Measurements from ENCODE around the gene RCN1. TPM values are rescaled to one million over a fixed set of nuclear protein-coding genes. Genes with fewer than 3 reads are reported as not detected.

RCN1 gene
- total and polyA plus RNA-seq, 2 experiments from 2014 or later, result 107 to 140 TPM

GRCh38 chr11:32138902-32139301 is 48.0 kb downstream of the RCN1 start:
- H3F3A ChIP-seq (replicated peaks; ENCODE audit: low read depth), result no peaks in the 10 kb centered on the region
- no peak for ATAC-seq
- H3K79me2 ChIP-seq (replicated peaks; ENCODE audit: insufficient read depth), result no peaks in the 10 kb centered on the region
- H3K4me3 ChIP-seq, result no peak overlapping the region
- Mint-ChIP-seq H3K4me3 (no peak overlapping the region), H3K4me1 (no peaks in the 10 kb centered on the region; the same call in 2 of the 3 replicates), H3K36me3 (ENCODE audit: low read depth) (no peaks in the 10 kb centered on the region), H3K9me3 (no peaks in the 10 kb centered on the region; the same call in 2 of the 3 replicates), H3K27ac (no peak overlapping the region), H3K27me3 (ENCODE audit: insufficient read depth, low read depth, poor library complexity) (peaks cover 3% of the 10 kb centered on the region)
- no peaks in the 10 kb centered on the region for H4K20me1 ChIP-seq (replicated peaks; ENCODE audit: insufficient read depth)
- H3K9me2 ChIP-seq (ENCODE audit: insufficient read depth), result peaks cover 13% of the 10 kb centered on the region
- no peaks in the 10 kb centered on the region for H3K36me3 ChIP-seq (ENCODE audit: insufficient read depth)
- H3K27ac ChIP-seq (ENCODE audit: low read depth), result no peak overlapping the region
- no peaks in the 10 kb centered on the region for H3K27me3 ChIP-seq (ENCODE audit: insufficient read depth)
- no peak for DNase-seq (ENCODE audit: low spot score)
- TF ChIP-seq ZNF462 (CRISPR knock-in tag; IDR thresholded peaks at IDR 0.05), result no peak
- no peaks in the 10 kb centered on the region for H3K4me1 ChIP-seq (ENCODE audit: insufficient read depth)
- peak overlapping the region; percentile 43; the same call in 1 of the 2 replicates for H2AFZ ChIP-seq
- H3K4me2 ChIP-seq, result no peak overlapping the region

GRCh38 chr11:32139896-32140520 is 49.1 kb downstream of the RCN1 start:
- peaks cover 13% of the 10 kb centered on the region for H3K9me2 ChIP-seq (ENCODE audit: insufficient read depth)
- no peaks in the 10 kb centered on the region for H4K20me1 ChIP-seq (replicated peaks; ENCODE audit: insufficient read depth)
- no peaks in the 10 kb centered on the region for H3K36me3 ChIP-seq (ENCODE audit: insufficient read depth)
- no peak overlapping the region for H3K4me3 ChIP-seq
- H2AFZ ChIP-seq, result no peak overlapping the region
- no peaks in the 10 kb centered on the region for H3K27me3 ChIP-seq (ENCODE audit: insufficient read depth)
- no peaks in the 10 kb centered on the region; the same call in 2 of the 3 replicates for H3K4me1 Mint-ChIP-seq
- H3K4me1 ChIP-seq (ENCODE audit: insufficient read depth), result no peaks in the 10 kb centered on the region
- peaks cover 6% of the 10 kb centered on the region; the same call in 1 of the 3 replicates for H3K9me3 Mint-ChIP-seq
- peaks cover 5% of the 10 kb centered on the region for H3K27me3 Mint-ChIP-seq (ENCODE audit: insufficient read depth, low read depth, poor library complexity)
- no peaks in the 10 kb centered on the region for H3K36me3 Mint-ChIP-seq (ENCODE audit: low read depth)
- H3K4me2 ChIP-seq, result no peak overlapping the region
- DNase-seq (ENCODE audit: low spot score) (no peak), ATAC-seq (no peak)
- no peak overlapping the region for H3K4me3 Mint-ChIP-seq
- H3K27ac Mint-ChIP-seq, result no peak overlapping the region
- no peaks in the 10 kb centered on the region for H3F3A ChIP-seq (replicated peaks; ENCODE audit: low read depth)
- H3K27ac ChIP-seq (ENCODE audit: low read depth), result no peak overlapping the region
- H3K79me2 ChIP-seq (replicated peaks; ENCODE audit: insufficient read depth), result no peaks in the 10 kb centered on the region
- TF ChIP-seq CTCF (conservative IDR thresholded peaks at IDR 0.05; ENCODE audit: low read depth in 2 of 2) (no peak), ETS1 (IDR thresholded peaks at IDR 0.05) (no peak), EZH2 (IDR thresholded peaks at IDR 0.05; ENCODE audit: low read depth, unreplicated experiment) (no peak), CREB1 (CRISPR knock-in tag; IDR thresholded peaks at IDR 0.05; ENCODE audit: low read depth) (no peak), ZNF114 (CRISPR knock-in tag; IDR thresholded peaks at IDR 0.05) (no peak), JUNB (IDR thresholded peaks at IDR 0.05; ENCODE audit: unreplicated experiment) (no peak), STAT1 (IDR thresholded peaks at IDR 0.05; ENCODE audit: unreplicated experiment) (no peak)
